ENCODE measurements around the gene TMEM187. TPM values are rescaled to one million over a fixed set of nuclear protein-coding genes. Genes with fewer than 3 reads are reported as not detected.

The TMEM187 gene
- total and polyA plus RNA-seq, 7 donors: 3.5 to 9.3 (median 3.8) TPM

GRCh38 chrX:154025230-154025629 is 52.7 kb downstream of the TMEM187 start:
- Histone ChIP-seq H3K4me3 (no peak overlapping the region), H3K27ac (peak overlapping the region in 1 of 4 donors; percentile 11), H3K4me1 (peaks cover 0 to 14% (median 8%) of the 10 kb centered on the region in 4 donors), H3K9me3 (no peaks in the 10 kb centered on the region), H3K36me3 (peaks cover 0 to 19% (median 2%) of the 10 kb centered on the region in 4 donors), H3K27me3 (no peaks in the 10 kb centered on the region)
- TF ChIP-seq CTCF (IDR thresholded peaks at IDR 0.05) (no peak), POLR2A (IDR thresholded peaks at IDR 0.05) (no peak), EP300 (IDR thresholded peaks at IDR 0.05) (no peak), POLR2AphosphoS5 (IDR thresholded peaks at IDR 0.05) (no peak)
- WGBS, 2 donors: 80 to 93% methylated on average over 8 of the region's 8 CpGs
- intact Hi-C loops (cut with DNase I): no loop called here
- DNase-seq: peak; percentile 58

GRCh38 chrX:154026136-154027021 is 53.8 kb downstream of the TMEM187 start:
- peak; percentile 60 for DNase-seq
- Histone ChIP-seq H3K27me3 (no peaks in the 10 kb centered on the region), H3K4me1 (peaks cover 0 to 2% (median under 1%) of the 10 kb centered on the region in 4 donors), H3K9me3 (no peaks in the 10 kb centered on the region), H3K4me3 (no peak overlapping the region), H3K27ac (no peak overlapping the region), H3K36me3 (peaks cover 0 to 30% (median 11%) of the 10 kb centered on the region in 4 donors)
- no peak for TF ChIP-seq EP300 (IDR thresholded peaks at IDR 0.05)
- TF ChIP-seq POLR2AphosphoS5 (IDR thresholded peaks at IDR 0.05): no peak
- no peak for TF ChIP-seq POLR2A (IDR thresholded peaks at IDR 0.05)
- TF ChIP-seq CTCF (IDR thresholded peaks at IDR 0.05): no peak
- intact Hi-C loops (cut with DNase I): no loop called here
- WGBS, 2 donors: 94 to 96% methylated on average over 21 of the region's 21 CpGs

DNA sequence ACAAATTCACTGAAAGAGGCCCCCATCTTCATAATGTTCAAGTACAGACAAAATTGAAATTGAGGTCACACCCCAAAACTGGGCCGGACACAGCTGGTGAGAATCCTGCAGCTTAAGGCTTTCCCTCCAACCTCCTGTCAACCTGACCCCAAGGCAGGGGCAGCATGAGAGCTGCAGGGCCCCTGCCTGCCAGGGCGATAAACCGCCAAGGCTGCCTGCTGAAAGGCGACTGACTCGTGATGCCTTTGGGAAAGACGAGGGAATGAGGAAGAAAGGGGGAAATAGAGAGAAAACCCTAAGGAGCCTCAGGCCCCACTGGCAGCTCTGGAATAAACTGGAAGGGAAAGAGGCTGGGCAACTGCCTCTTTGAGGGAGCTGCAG is 54.5 kb downstream of the TMEM187 start:
- 87 to 89% methylated on average over 6 of the region's 6 CpGs for WGBS, 2 donors
- Histone ChIP-seq H3K36me3 (peaks cover 0 to 37% (median 11%) of the 10 kb centered on the region in 4 donors), H3K4me3 (no peak overlapping the region), H3K27me3 (no peaks in the 10 kb centered on the region), H3K4me1 (no peaks in the 10 kb centered on the region), H3K9me3 (no peaks in the 10 kb centered on the region), H3K27ac (no peak overlapping the region)
- no peak for TF ChIP-seq POLR2AphosphoS5 (IDR thresholded peaks at IDR 0.05)
- no peak for TF ChIP-seq POLR2A (IDR thresholded peaks at IDR 0.05)
- TF ChIP-seq CTCF (IDR thresholded peaks at IDR 0.05): no peak
- DNase-seq: no peak
- intact Hi-C loops (cut with DNase I): no loop called here

GRCh38 chrX:154027986-154028385 is 55.4 kb downstream of the TMEM187 start:
- 82 to 84% methylated on average over 1 of the region's 1 CpG for WGBS, 2 donors
- Histone ChIP-seq H3K4me3 (no peak overlapping the region), H3K27ac (no peak overlapping the region), H3K9me3 (no peaks in the 10 kb centered on the region), H3K4me1 (peaks cover 0 to 5% (median 2%) of the 10 kb centered on the region in 4 donors), H3K36me3 (peaks cover 0 to 40% (median 11%) of the 10 kb centered on the region in 4 donors), H3K27me3 (no peaks in the 10 kb centered on the region)
- no peak for TF ChIP-seq CTCF (IDR thresholded peaks at IDR 0.05)
- TF ChIP-seq POLR2A (IDR thresholded peaks at IDR 0.05): no peak
- no peak for TF ChIP-seq EP300 (IDR thresholded peaks at IDR 0.05)
- TF ChIP-seq POLR2AphosphoS5 (IDR thresholded peaks at IDR 0.05): no peak
- intact Hi-C loops (cut with DNase I): no loop called here
- DNase-seq: no peak

All from sigmoid colon (tissue), 7 donors.